ENCODE data around the gene UBE2E2. TPM values are rescaled to one million over a fixed set of nuclear protein-coding genes. Genes with fewer than 3 reads are reported as not detected.

The UBE2E2 gene
- total RNA-seq (2022) (19.1 and 25.1 TPM in 2 replicates), Bru-seq, nascent RNA (percentile 63 among the genes with signal in this experiment), BruChase-seq, experiment 1, labeled RNA remaining after a 6-hour chase (percentile 61 among the genes with signal in this experiment), BruChase-seq, experiment 2, labeled RNA remaining after a 2-hour chase (percentile 61 among the genes with signal in this experiment)
- long read RNA-seq, partial matches to known transcripts = 1 of 5 reads
- long read RNA-seq, other reads (novel, unspliced or antisense) = 3 of 5 reads

DNA sequence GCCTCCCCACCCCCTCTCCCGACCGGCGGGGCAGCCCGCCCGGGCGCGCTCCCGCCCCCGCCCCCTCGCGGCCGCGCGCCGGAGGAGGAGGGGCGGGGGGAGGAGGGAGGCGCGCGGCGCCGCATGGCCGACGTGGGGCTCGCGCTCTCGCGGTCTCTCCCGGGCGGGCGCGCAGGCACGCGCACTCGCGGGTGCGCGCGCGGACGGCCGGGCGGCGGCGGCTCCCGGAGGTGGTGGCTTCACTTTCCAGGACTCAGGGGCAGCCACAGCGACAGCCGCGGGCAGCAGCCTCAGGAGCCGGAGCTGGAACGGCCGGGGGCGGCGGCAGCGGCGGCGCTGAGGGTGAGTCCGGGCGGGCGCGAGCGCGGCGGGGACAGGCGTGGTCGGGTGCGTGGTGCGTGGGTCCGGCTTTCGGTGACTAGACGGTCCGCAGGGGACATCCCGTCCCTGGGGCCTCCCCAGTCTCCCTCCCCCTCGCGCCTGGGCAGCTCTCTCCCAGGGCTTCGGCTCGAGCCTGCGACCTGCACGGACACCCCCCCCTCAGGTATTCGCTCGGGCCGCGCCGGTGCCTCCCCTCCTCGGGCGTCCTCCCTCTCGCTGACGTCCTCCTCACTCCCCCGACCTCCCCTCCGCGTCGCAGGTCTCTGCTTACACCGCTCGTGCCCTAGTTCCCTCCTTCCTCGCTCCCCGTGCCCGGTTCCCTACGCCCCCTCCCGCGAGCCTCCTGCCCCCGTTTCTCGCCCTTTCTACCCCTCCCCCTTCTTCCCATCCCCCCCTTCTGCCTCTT is at the start of gene UBE2E2:
Gene UBE2E2, plus strand, starts transcription at position 407 of the 787 bp plus-strand sequence.
- peak; percentile 75 for DNase-seq
- CTCF ChIA-PET = no interaction called here
- TF ChIP-seq, protein P1, sequence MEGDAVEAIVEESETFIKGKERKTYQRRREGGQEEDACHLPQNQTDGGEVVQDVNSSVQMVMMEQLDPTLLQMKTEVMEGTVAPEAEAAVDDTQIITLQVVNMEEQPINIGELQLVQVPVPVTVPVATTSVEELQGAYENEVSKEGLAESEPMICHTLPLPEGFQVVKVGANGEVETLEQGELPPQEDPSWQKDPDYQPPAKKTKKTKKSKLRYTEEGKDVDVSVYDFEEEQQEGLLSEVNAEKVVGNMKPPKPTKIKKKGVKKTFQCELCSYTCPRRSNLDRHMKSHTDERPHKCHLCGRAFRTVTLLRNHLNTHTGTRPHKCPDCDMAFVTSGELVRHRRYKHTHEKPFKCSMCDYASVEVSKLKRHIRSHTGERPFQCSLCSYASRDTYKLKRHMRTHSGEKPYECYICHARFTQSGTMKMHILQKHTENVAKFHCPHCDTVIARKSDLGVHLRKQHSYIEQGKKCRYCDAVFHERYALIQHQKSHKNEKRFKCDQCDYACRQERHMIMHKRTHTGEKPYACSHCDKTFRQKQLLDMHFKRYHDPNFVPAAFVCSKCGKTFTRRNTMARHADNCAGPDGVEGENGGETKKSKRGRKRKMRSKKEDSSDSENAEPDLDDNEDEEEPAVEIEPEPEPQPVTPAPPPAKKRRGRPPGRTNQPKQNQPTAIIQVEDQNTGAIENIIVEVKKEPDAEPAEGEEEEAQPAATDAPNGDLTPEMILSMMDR (IDR thresholded peaks at IDR 0.05; ENCODE audit: unreplicated experiment) = no peak
- Mint-ChIP-seq H3K36me3 (ENCODE audit: insufficient read depth, unreplicated experiment) (peaks cover 21% of the 10 kb centered on the region), H3K9me3 (ENCODE audit: low read depth, unreplicated experiment) (no peaks in the 10 kb centered on the region), H3K4me3 (ENCODE audit: low read depth, unreplicated experiment) (peak within 1 kb of the TSS; percentile 84), H3K27ac (ENCODE audit: unreplicated experiment) (peak within 1 kb of the TSS; percentile 76), H3K27me3 (ENCODE audit: unreplicated experiment) (peaks cover 43% of the 10 kb centered on the region), H3K4me1 (ENCODE audit: low read depth, unreplicated experiment) (peaks cover 8% of the 10 kb centered on the region)
- BruUV-seq (replicated peaks) = no TSS peak
- intact Hi-C loops (cut with micrococcal nuclease; ENCODE audit: unreplicated experiment) = loop anchor here (10.0 kb wide), 1 partner anchor 662 kb away; no protein-coding TSS in a partner anchor

DNA sequence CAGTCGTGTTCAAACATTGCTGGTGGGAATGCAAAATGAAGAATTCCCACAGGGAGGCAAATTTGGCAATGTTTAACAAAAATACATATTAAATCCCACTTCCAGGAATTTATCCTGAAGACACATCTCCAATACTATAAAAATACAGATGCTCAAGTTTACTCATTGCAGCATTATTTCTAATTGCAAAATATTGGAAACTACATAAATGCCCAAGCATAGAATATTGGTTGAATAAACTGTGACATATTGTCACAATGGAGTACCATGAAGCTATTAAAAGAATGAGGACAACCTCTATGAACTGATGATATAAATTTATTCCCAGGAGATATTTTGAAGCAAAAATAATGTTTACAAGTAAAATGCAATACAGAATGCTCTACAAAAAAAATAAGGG is 49.7 kb upstream of the UBE2E2 start:
- H3K27ac Mint-ChIP-seq (ENCODE audit: unreplicated experiment) = no peak overlapping the region
- intact Hi-C loops (cut with micrococcal nuclease; ENCODE audit: unreplicated experiment) = no loop called here
- TF ChIP-seq, protein P1 (IDR thresholded peaks at IDR 0.05; ENCODE audit: unreplicated experiment) = no peak
- peaks cover 48% of the 10 kb centered on the region for H3K27me3 Mint-ChIP-seq (ENCODE audit: unreplicated experiment)
- CTCF ChIA-PET = no interaction called here
- no peaks in the 10 kb centered on the region for H3K36me3 Mint-ChIP-seq (ENCODE audit: insufficient read depth, unreplicated experiment)
- peaks cover 4% of the 10 kb centered on the region for H3K9me3 Mint-ChIP-seq (ENCODE audit: low read depth, unreplicated experiment)
- no peak overlapping the region for H3K4me3 Mint-ChIP-seq (ENCODE audit: low read depth, unreplicated experiment)
- BruUV-seq (replicated peaks) = no TSS peak
- DNase-seq = no peak
- no peaks in the 10 kb centered on the region for H3K4me1 Mint-ChIP-seq (ENCODE audit: low read depth, unreplicated experiment)

DNA sequence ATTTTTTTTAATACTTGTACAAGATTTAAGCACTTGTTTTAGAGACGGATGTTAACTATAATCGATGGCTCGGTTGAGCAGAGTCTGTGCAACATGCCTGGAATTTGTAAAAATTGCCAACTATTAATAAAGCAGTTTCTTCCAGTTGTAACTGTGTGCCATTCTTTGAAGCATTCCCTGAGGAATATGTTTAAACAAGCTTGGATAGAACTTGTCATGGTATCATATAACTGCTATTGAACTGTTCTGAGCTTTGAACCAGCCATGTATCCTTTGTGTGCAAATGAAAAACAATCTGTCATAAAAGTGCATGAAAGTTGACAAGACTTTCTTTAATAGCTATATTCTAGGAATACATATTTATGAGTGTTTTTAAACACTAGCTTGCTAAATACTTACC is 45.8 kb upstream of the UBE2E2 start:
- CTCF ChIA-PET = no interaction called here

DNA sequence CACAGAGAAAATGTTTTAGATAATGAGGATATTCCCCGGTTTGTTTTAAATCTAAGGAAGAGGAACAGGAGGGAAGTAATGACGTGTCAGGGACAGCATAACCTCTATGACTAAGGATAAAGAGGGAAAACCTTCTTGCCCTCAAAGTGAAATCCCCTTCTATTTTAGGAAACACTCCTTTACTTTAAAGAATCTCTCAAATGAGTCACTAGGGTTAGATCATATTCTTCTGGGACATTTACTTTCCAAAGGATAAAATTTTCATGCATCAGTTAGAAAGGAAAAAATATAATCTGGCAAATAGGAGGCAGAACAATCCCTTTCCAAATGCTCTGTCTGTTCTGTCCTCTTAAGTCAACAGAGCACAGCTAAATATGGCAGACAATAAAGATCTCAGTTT is 43.2 kb upstream of the UBE2E2 start:
- Mint-ChIP-seq H3K4me1 (ENCODE audit: low read depth, unreplicated experiment) (peaks cover 13% of the 10 kb centered on the region), H3K36me3 (ENCODE audit: insufficient read depth, unreplicated experiment) (no peaks in the 10 kb centered on the region), H3K9me3 (ENCODE audit: low read depth, unreplicated experiment) (no peaks in the 10 kb centered on the region), H3K27ac (ENCODE audit: unreplicated experiment) (no peak overlapping the region), H3K27me3 (ENCODE audit: unreplicated experiment) (peaks cover 35% of the 10 kb centered on the region), H3K4me3 (ENCODE audit: low read depth, unreplicated experiment) (no peak overlapping the region)
- intact Hi-C loops (cut with micrococcal nuclease; ENCODE audit: unreplicated experiment) = no loop called here
- DNase-seq = no peak
- TF ChIP-seq, protein P1 (IDR thresholded peaks at IDR 0.05; ENCODE audit: unreplicated experiment) = no peak
- BruUV-seq (replicated peaks) = no TSS peak
- CTCF ChIA-PET = no interaction called here

More for the DNA sequence above, 45.8 kb upstream of the UBE2E2 start:
- H3K27me3 Mint-ChIP-seq (ENCODE audit: unreplicated experiment) = peaks cover 35% of the 10 kb centered on the region
- H3K27ac Mint-ChIP-seq (ENCODE audit: unreplicated experiment) = no peak overlapping the region
- intact Hi-C loops (cut with micrococcal nuclease; ENCODE audit: unreplicated experiment) = no loop called here
- H3K4me1 Mint-ChIP-seq (ENCODE audit: low read depth, unreplicated experiment) = peaks cover 9% of the 10 kb centered on the region
- H3K9me3 Mint-ChIP-seq (ENCODE audit: low read depth, unreplicated experiment) = no peaks in the 10 kb centered on the region
- BruUV-seq (replicated peaks) = no TSS peak
- DNase-seq = no peak
- TF ChIP-seq, protein P1 (IDR thresholded peaks at IDR 0.05; ENCODE audit: unreplicated experiment) = no peak
- H3K4me3 Mint-ChIP-seq (ENCODE audit: low read depth, unreplicated experiment) = no peak overlapping the region
- H3K36me3 Mint-ChIP-seq (ENCODE audit: insufficient read depth, unreplicated experiment) = no peaks in the 10 kb centered on the region
